Caco-2 (cell line): ENCODE data around the gene PTK7. TPM values are rescaled to one million over a fixed set of nuclear protein-coding genes. Genes with fewer than 3 reads are reported as not detected.

Experiments
- BruUV-seq: library from RNA; stranded (reverse); fragments of 400-500 nt; replicated peaks from 2 replicates; lab custom pipeline; 2021; lab: Mats Ljungman, UMichigan
- CTCF ChIA-PET: fragments of 300-600 bp; sonication (Branson Sonifier 250); formaldehyde crosslinking; loops from one replicate; lab custom pipeline; 2022; ENCODE audit warnings: antibody characterized with exemption; lab: Charles Lee
- POLR2A ChIA-PET: fragments of 300-600 bp; sonication (Branson Sonifier 250); formaldehyde crosslinking; loops from one replicate; lab custom pipeline; 2022; ENCODE audit warnings: antibody characterized with exemption; lab: Charles Lee
- DNase-seq, 2 experiments: peaks; one replicate each; pipeline versions ENCODE4 v3.0.0 to v3.0.0-alpha.2; 2020 to 2022
- H3K27me3 ChIP-seq: replicated peaks from 2 replicates; pipeline ENCODE4 v1.6.0; 2011; ENCODE audit warnings: low read length; ENCODE audit not compliant: control insufficient read depth, insufficient read depth
- H3K36me3 ChIP-seq: 2 replicates; pipeline ENCODE4 v1.5.1; 2011; ENCODE audit warnings: low read length; ENCODE audit not compliant: control insufficient read depth, insufficient read depth
- H3K4me1 ChIP-seq: fragments of 250-450 bp; sonication (Bioruptor Pico); 2 replicates; pipeline ENCODE4 v1.5.1; 2020; ENCODE audit warnings: mild to moderate bottlenecking
- H3K4me3 ChIP-seq: 2 replicates; pipeline ENCODE4 v1.5.1; 2011; ENCODE audit warnings: low read depth, mild to moderate bottlenecking, control low read depth, low read length
- H3K9me3 ChIP-seq: fragments of 250-450 bp; sonication (Bioruptor Pico); 2 replicates; pipeline ENCODE4 v1.5.1; 2020; ENCODE audit warnings: mild to moderate bottlenecking, moderate library complexity
- H3K27ac Mint-ChIP-seq: one replicate; pipeline ENCODE4 v1.8.0; 2022; ENCODE audit warnings: mixed read lengths; ENCODE audit not compliant: unreplicated experiment
- H3K27me3 Mint-ChIP-seq: one replicate; pipeline ENCODE4 v1.8.0; 2022; ENCODE audit warnings: mixed read lengths; ENCODE audit not compliant: insufficient read depth, unreplicated experiment
- H3K36me3 Mint-ChIP-seq: one replicate; pipeline ENCODE4 v1.8.0; 2022; ENCODE audit warnings: mild to moderate bottlenecking, mixed read lengths; ENCODE audit not compliant: insufficient read depth, unreplicated experiment
- H3K4me1 Mint-ChIP-seq: one replicate; pipeline ENCODE4 v1.8.0; 2022; ENCODE audit warnings: low read depth, mixed read lengths; ENCODE audit not compliant: unreplicated experiment
- H3K4me3 Mint-ChIP-seq: one replicate; pipeline ENCODE4 v1.8.0; 2022; ENCODE audit warnings: mild to moderate bottlenecking, moderate library complexity, mixed read lengths; ENCODE audit not compliant: unreplicated experiment
- H3K9me3 Mint-ChIP-seq: one replicate; pipeline ENCODE4 v1.8.0; 2022; ENCODE audit warnings: mixed read lengths; ENCODE audit not compliant: unreplicated experiment
- intact Hi-C: fragments of 100-400 bp; cut with micrococcal nuclease; formaldehyde crosslinking; loops from one replicate; pipeline ENCODE4 v1.10.0; 2022; ENCODE audit not compliant: unreplicated experiment
- total RNA-seq: library from RNA; stranded (reverse); gene quantifications from 2 replicates; pipeline ENCODE4 v1.2.3, GENCODE V29; 2022
- TF ChIP-seq, protein P1 (sequence below), 2 experiments: fragments of 200-600 bp in 1 of 2; IDR thresholded peaks; 1 replicate in 1 of 2; 2 replicates in 1 of 2; pipeline versions ENCODE4 v1.5.1 to v1.8.0; 2011 to 2022; ENCODE audit warnings: antibody characterized with exemption in 1 of 2, control low read depth in 1 of 2, inconsistent platforms in 1 of 2, low read depth in 1 of 2, low read length in 1 of 2, mild to moderate bottlenecking in 1 of 2, moderate library complexity in 1 of 2; ENCODE audit not compliant: insufficient read depth in 1 of 2, severe bottlenecking in 1 of 2, unreplicated experiment in 1 of 2

The PTK7 gene
- total RNA-seq, 1 experiment from 2014 or later, result 180 TPM

DNA sequence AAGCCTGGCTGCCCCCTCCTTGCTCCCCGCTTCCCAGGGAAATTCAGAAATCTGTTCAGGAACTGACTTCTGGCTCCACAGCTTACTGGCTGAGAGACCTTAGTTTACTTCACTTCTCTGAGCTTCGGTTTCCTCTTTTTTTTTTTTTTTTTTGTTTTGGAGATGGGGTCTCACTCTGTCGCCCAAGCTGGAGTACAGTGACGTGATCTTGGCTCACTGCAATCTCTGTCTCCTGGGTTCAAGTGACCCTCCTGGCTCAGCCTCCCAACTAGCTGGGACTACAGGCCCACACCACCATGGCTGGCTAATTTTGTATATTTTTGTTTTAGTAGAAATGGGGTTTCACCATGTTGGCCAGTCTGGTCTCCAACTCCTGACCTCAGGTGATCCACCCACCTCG is 14.9 kb downstream of the PTK7 start:
- Mint-ChIP-seq H3K4me3 (no peak overlapping the region), H3K27ac (peak overlapping the region; percentile 90), H3K9me3 (no peaks in the 10 kb centered on the region), H3K36me3 (peaks cover 21% of the 10 kb centered on the region), H3K4me1 (peaks cover 32% of the 10 kb centered on the region), H3K27me3 (no peaks in the 10 kb centered on the region)
- Histone ChIP-seq H3K9me3 (no peaks in the 10 kb centered on the region), H3K27me3 (no peaks in the 10 kb centered on the region), H3K36me3 (no peaks in the 10 kb centered on the region), H3K4me1 (peaks cover 70% of the 10 kb centered on the region), H3K4me3 (no peak overlapping the region)
- intact Hi-C loops, result loop anchor here (2.0 kb wide), 1 partner anchor 14 kb away; the partner anchor contains the start of gene PTK7
- BruUV-seq, result no TSS peak
- DNase-seq, result no peak
- POLR2A ChIA-PET, result interaction anchor here (0.8 to 2.0 kb wide), 2 partner anchors 15 to 32 kb away, joined by 4 to 16 read pairs; partner anchors contain the start of genes MRPL2 and PTK7
- CTCF ChIA-PET, result no interaction called here
- TF ChIP-seq, protein P1, sequence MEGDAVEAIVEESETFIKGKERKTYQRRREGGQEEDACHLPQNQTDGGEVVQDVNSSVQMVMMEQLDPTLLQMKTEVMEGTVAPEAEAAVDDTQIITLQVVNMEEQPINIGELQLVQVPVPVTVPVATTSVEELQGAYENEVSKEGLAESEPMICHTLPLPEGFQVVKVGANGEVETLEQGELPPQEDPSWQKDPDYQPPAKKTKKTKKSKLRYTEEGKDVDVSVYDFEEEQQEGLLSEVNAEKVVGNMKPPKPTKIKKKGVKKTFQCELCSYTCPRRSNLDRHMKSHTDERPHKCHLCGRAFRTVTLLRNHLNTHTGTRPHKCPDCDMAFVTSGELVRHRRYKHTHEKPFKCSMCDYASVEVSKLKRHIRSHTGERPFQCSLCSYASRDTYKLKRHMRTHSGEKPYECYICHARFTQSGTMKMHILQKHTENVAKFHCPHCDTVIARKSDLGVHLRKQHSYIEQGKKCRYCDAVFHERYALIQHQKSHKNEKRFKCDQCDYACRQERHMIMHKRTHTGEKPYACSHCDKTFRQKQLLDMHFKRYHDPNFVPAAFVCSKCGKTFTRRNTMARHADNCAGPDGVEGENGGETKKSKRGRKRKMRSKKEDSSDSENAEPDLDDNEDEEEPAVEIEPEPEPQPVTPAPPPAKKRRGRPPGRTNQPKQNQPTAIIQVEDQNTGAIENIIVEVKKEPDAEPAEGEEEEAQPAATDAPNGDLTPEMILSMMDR (IDR thresholded peaks at IDR 0.05; ENCODE audit: insufficient read depth in 1 of 2, low read depth in 1 of 2, low read length in 1 of 2, severe bottlenecking in 1 of 2, unreplicated experiment in 1 of 2), result no peak

DNA sequence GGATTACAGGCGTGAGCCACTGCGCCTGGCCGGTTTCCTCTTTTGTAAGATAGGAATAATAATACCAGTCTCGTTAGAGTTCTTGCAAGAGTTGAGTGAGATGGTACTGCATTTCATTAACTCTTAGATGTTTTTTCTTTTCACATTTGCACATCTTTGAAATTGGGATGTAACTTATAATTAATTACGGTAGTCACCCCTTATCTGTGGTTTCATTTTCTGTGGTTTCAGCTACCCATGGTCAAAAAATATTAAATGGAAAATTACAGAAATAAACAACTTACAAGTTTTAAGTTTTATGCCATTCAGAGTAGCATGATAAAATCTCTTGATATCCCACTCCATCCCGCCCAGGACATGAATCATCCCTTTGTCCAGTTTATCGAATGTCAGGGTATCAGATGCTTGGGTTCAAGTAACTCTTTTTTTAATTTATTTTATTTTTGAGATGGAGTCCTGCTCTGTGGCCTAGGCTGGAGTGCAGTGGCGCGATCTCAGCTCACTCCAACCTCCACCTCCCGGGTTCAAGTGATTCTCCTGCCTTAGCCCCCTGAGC is 15.4 kb downstream of the PTK7 start:
- Mint-ChIP-seq H3K9me3 (no peaks in the 10 kb centered on the region), H3K36me3 (peaks cover 21% of the 10 kb centered on the region), H3K27me3 (no peaks in the 10 kb centered on the region), H3K4me1 (peaks cover 32% of the 10 kb centered on the region), H3K4me3 (no peak overlapping the region), H3K27ac (peak overlapping the region; percentile 90)
- H3K36me3 ChIP-seq, result no peaks in the 10 kb centered on the region
- TF ChIP-seq, protein P1 (IDR thresholded peaks at IDR 0.05; ENCODE audit: insufficient read depth in 1 of 2, low read depth in 1 of 2, low read length in 1 of 2, severe bottlenecking in 1 of 2, unreplicated experiment in 1 of 2), result no peak
- ChIA-PET CTCF (no interaction called here), POLR2A (no interaction called here)
- H3K9me3 ChIP-seq, result no peaks in the 10 kb centered on the region
- intact Hi-C loops, result loop anchor here (2.0 kb wide), 1 partner anchor 15 kb away; the partner anchor contains the start of gene PTK7
- DNase-seq, result no peak
- no peaks in the 10 kb centered on the region for H3K27me3 ChIP-seq
- peaks cover 75% of the 10 kb centered on the region for H3K4me1 ChIP-seq
- no TSS peak for BruUV-seq
- no peak overlapping the region for H3K4me3 ChIP-seq

DNA sequence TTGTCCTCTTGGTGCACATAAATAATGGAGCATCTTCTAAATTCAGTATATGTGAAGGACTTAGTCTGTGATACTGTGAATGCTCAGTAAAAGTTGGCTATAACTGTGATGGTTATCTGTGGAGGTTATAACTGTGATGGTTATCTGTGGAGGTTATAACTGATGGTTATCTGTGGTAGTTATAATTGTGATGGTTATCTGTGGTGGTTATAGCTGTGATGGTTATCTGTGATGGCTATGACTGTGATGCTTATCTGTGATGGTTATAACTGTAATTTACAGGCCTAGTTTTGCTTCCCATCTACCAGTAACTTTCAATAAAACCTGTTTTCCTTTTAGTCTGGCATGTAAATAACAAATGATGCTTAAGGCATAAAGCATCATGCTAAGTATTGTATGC is 16.5 kb downstream of the PTK7 start:
- BruUV-seq, result no TSS peak
- Mint-ChIP-seq H3K9me3 (no peaks in the 10 kb centered on the region), H3K27me3 (no peaks in the 10 kb centered on the region), H3K4me1 (peaks cover 34% of the 10 kb centered on the region), H3K36me3 (peaks cover 21% of the 10 kb centered on the region), H3K27ac (peak overlapping the region; percentile 78), H3K4me3 (peak overlapping the region; percentile 19)
- DNase-seq, result no peak
- intact Hi-C loops, result no loop called here
- Histone ChIP-seq H3K36me3 (no peaks in the 10 kb centered on the region), H3K4me1 (peaks cover 87% of the 10 kb centered on the region), H3K9me3 (no peaks in the 10 kb centered on the region), H3K4me3 (no peak overlapping the region), H3K27me3 (no peaks in the 10 kb centered on the region)
- POLR2A ChIA-PET, result no interaction called here
- CTCF ChIA-PET, result no interaction called here
- TF ChIP-seq, protein P1 (IDR thresholded peaks at IDR 0.05; ENCODE audit: insufficient read depth in 1 of 2, low read depth in 1 of 2, low read length in 1 of 2, severe bottlenecking in 1 of 2, unreplicated experiment in 1 of 2), result no peak
